ENCODE data around the gene IRAK3.

DNA sequence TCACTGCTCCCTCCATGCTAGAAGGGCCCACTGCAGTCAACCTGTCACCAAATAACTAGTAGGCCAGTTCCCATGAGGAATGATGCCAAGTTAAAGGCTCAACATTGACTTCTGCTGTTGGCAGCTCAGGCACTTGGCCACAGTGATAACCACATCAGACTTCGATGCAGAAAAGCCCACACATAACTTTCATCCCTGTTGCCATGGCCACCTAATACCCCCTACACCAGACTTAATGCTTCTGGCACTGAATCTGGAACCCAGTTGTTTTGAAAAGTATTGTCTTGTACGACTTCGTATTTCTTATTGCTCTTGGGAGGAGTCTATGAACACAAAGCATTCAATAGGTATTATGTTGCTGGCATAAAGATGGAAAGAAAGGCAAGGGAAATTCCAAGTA, 69.0 kb downstream of the IRAK3 start:
- TF ChIP-seq EZH2 (IDR thresholded peaks at IDR 0.05; ENCODE audit: borderline replicate concordance, insufficient read depth, low read depth, low read length, poor library complexity, severe bottlenecking), result no peak
- TF ChIP-seq, protein P1, sequence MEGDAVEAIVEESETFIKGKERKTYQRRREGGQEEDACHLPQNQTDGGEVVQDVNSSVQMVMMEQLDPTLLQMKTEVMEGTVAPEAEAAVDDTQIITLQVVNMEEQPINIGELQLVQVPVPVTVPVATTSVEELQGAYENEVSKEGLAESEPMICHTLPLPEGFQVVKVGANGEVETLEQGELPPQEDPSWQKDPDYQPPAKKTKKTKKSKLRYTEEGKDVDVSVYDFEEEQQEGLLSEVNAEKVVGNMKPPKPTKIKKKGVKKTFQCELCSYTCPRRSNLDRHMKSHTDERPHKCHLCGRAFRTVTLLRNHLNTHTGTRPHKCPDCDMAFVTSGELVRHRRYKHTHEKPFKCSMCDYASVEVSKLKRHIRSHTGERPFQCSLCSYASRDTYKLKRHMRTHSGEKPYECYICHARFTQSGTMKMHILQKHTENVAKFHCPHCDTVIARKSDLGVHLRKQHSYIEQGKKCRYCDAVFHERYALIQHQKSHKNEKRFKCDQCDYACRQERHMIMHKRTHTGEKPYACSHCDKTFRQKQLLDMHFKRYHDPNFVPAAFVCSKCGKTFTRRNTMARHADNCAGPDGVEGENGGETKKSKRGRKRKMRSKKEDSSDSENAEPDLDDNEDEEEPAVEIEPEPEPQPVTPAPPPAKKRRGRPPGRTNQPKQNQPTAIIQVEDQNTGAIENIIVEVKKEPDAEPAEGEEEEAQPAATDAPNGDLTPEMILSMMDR (IDR thresholded peaks at IDR 0.05), result no peak

Data from B cell (primary cell).